ENCODE results near the gene ZBTB7A.

ZBTB7A gene

DNA sequence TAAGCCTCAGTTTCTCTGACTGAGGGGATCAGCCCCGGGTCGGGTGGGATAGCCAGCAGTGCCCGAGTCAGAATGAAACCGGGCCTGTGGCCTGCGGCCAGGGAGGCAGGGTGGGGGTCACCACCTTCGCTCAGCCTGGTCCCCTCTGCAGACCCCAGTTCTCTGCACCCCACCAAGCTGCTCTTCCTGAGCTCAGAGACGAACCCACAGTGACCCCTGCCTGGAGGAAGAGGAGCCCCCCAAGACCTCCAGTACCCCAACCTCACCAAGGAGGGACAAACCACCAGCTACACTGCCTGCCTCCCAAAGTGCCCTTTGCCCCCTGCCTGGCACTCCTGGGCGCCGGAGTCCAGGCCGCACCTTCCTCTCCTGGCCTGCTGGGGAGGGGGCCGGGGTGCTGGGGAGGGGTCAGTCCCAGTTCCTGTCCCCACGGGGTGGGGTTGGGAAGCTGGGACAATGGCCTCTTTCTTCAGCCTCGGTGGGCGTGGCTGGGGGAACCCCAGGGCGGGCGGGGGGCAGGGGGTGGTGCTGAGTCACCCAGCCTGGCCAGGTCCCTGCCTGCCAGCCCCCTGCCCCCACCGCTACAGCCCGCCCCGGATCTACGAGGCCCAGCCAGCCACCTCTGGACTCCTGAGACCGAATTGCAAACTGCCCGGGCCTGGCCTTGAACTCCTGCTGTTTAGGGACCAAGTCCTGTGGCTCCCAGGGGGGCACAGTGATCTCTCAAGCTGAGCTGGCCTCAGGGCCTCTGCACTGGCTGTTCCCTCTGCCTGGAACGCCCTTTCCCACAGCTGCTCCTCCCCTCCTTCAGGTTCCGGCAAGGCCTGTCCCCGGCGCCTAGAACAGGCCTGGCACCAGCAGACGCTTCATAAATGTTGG is 14.3 kb downstream of the ZBTB7A start:
- DNase-seq, result no peak

DNA sequence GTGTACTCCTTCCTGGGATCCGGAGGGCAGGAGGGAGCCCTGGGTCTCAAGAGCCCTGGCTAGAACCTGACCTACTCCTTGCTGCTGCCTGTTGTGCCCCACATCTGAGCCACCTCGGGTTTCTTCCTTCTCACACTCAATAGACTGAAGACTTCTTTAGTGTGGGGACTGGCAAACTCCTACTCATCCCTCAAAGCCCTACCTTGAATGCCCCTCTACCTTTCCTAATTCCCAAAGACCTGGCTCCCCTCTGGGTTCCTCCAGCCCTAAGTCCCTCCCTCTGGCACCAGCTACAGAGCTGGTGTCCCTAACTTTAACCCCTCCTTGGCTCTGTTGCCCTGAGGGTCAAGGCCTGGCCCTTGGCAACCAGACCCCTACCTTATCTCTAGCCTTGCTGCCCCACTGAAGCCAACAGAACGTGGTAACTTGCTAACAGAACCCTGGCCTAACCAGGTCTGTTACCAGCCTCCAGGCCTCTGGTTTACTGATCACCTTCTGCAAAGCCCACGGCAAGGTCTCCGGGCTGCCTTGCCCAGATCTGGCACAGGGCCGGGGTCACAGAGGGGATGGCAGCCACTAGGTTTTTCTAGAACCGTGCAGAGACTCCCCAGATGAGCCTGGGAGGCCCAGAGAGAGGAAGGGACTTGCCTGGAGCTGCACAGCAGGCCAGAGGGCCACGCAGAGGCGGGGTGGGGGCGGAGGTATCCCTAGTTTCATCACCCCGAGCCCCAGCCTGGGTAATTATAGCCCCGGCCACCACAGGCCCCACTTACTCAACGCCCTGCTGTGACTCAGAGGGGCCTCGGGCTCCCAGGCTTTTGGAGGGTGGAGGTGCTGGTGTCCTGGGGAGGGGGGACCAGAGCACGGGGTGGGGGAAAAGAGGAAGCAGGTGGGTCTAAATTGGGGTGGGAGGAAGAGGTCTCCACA is 15.3 kb downstream of the ZBTB7A start:
- DNase-seq, result peak; percentile 46

DNA sequence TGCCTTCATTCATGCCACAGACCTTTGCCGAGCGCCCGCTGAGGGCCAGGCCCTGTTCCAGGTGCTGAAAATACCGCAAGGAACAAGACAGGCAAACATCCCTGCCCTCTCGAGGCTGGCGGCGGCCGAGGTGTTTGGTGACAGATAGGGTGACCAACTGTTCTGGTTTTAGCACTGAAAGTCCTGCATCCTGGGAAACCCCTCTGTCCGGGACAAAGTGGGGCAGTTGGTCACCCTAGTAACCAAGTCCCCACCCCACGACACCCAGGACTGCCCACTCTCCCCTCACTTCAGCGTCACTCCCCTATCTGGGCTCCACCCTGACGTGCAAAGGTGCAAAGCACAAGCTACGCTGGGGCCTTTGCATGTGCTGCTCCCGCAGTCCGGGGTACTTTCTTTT is 17.3 kb downstream of the ZBTB7A start:
- DNase-seq, result no peak

DNA sequence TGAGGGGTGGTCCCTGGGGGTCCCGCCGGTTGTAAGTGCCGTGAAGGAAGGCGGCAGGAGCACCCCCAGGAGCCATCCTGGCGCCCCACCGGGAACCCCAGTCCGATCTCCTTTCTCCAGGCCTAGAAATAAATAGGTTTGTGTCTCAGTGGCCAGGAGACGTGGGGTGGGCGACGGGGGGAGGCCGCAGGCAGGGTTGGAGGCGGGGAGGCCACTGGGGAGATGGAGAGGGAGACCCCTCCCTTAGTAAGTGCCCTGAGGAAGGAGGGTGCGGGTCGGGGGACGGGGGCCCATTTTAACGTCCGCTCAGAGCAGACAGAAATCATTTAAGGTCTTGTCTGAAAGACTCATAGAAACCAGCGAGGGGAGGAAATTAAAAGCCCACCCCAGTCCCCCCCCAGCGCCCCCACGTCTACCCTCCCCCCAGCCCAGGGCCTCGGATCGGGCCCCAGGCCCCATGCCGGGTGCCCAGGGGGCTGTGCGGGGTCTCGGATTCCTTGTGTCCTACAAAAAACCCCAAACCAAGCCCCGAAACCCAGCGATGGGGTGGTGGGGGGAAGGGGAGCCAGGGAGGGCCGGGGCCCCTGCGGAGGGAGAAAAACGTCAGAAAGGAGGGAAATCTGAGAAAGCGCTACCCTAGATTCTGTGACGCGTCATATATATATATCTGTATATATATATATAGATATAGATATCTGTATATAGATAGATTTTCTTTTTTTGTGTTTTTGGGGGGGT is 19.6 kb downstream of the ZBTB7A start:
- no peak for DNase-seq

DNA sequence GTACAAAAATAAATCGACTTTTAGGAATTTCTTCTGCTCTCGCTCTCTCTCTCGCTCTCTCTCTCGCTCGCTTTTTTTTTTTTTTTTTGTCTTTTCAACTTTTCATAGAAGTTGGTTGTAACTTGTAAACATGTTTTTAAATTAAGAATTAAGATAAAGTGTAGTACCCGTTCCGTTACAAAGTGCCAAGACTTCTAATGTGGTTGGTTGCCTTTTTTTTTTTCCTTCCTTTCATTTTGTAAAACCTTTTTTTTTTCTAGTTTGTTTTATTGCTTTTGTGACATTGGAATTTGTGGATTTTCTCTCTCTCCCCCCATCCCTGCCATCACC is 20.4 kb downstream of the ZBTB7A start:
- DNase-seq, result no peak

DNA sequence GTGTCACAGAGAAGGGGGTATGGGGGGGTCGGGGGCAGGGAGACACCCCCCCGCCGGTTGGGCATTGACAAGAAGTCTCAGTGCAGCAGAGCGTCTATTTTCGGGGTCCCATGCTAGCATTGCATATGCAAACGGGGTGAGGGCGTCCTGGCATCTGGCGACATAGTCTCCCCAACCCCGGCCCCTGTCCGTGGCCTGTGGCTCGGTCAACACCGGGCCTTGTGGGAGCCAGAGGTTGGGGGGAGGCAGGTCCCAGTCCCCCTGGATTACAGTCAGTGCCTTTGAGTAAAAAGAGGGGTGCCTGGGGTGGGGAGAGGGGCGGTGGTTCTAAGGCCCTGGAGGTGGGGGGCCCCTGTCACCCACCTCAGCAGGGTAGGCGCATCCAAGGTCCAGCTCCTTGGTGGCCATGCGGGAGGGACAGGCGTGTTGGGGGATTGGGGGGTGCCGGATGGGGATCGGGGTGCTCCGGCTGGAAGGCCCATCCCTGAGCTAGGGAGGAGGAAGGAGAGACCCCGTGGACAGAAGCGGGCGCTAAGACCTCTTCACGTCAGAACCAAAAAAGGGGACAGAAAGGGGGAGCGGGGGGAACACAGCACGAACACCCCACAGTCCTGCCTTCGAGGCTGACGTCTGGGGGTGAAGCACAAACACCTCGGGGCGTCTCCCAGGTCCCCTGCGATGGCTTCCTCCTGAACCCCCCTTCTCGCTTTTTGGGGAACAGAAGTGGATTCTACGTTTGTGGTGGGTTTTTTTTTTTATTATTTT is 20.9 kb downstream of the ZBTB7A start:
- no peak for DNase-seq

DNA sequence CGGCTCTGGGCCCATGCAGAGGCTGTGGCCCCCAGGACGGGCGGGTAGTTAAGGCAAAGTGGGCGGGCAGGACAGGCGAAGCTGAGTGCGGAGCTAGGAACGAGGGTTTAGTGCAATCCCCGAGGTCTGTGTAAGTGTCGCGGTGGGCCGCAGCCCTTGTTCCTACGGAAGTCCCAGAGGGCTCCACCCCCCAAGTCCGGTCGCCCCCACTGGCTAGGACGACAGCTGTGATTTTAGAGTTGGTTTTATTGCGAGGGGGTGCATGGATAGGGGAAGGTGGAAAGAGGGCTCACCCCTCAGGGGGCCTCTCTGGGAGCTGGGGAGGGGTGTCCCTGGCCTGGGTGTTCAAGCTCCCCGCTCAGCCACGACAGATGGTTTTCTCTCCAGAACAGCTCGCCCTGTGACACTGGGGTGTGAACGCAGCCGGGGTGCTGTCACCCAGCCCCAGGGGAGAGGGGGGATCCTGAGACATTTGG is 21.7 kb downstream of the ZBTB7A start:
- no peak for DNase-seq

DNA sequence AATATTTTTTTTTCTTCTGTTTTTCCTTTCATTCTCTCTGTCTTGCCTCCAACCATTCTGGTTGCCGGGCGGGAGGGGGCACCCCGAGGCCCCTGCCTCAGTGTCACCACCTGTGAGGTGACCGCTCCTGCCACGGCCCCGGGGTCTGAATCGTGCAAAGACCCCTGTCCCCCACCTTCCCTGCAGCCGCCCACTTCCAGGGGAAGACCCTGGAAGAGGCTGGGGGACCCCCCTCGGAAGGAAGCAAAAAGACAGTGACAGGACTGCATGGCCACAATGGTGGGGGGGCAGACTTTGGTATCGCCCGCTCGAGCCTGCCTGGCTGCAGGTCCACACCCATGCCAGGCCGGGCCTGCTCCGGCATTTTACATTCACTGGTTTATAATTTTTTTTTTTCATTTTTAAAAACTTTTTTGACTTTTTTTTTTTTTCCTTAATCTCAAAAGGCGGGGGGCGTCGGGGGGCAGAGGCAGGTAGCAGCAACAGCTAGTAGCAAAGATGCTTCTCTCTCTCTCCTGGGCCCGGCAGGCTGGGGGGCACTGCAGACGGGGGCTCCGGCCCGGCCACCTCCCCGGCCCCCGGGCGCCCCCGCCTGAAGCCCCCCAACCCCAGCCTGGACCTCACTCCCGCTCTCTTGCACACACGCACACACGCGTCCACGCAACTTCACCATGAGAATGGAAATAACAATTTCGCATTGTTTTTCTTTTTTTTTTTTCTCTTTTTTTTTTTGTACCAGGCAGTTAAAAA is 22.6 kb downstream of the ZBTB7A start:
- DNase-seq, result no peak

DNA sequence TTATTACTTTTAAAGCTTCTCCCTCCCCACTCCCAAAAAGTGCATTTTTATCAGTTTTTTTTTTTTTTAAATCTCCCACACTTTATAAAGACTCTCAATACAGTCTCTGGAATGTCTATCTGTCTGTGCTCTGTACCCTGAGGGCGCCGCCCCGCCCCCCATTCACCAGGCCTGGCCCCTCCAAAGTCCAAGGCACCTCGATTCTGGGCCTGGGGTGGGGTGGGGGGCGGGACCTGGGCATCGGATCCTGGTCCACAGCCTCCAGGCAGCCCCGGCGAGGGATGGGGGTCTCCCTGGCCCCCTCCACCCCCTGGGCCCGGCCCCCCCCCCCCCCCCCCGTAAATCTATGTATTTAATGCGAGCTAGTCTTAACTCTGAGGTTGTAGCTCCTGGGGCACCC is 23.3 kb downstream of the ZBTB7A start:
- no peak for DNase-seq

DNA sequence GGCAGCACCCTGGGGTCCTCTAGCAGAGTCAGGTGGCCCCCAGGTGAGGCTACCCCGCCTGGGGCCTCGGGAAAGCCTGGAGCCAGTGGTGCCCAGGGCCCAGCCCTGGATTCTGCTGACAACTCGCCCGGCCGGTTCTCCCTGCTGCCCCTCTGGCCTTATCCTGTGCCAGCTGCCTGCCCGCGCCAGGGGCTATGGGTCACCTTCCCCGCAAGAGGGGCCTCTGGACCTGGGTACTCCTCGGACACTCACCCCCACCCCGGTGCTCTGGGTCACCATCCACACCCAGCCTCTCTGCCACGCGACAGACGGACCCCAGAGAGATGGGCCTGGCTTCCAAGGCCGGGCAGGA is 24.0 kb downstream of the ZBTB7A start:
- no peak for DNase-seq

DNA sequence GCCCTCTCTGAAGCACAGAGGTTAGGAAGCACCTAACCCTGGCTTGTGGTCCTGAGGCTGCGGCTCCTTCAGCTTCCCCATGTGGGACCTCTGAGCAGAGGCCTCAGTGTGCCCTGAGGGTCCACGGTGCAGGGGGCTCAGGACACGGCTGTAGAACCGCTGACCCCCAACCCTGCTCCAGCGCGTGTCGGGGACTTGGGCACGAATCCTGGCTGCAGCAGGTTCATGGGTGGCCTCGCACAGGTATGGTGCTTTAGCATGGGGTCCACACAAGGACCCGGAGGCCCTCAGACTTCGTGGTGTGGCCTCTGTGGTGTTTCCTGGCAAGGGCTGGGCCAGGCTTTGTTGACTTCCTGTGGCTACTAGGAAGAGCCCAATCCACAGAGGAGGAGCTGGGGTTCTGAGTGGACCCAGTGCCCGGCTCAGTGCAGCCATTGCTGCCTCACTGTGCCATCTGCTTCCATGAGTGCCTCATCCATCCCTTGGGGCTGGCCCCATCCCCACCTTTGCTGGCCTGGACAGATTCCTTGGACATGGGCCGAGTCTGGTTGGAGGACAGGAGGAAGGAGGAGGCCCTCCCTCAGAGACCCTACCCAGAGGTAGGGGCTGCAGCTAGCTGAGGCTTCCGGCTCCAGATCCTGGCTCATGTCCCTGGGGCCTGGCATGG is 24.5 kb downstream of the ZBTB7A start:
- no peak for DNase-seq

DNA sequence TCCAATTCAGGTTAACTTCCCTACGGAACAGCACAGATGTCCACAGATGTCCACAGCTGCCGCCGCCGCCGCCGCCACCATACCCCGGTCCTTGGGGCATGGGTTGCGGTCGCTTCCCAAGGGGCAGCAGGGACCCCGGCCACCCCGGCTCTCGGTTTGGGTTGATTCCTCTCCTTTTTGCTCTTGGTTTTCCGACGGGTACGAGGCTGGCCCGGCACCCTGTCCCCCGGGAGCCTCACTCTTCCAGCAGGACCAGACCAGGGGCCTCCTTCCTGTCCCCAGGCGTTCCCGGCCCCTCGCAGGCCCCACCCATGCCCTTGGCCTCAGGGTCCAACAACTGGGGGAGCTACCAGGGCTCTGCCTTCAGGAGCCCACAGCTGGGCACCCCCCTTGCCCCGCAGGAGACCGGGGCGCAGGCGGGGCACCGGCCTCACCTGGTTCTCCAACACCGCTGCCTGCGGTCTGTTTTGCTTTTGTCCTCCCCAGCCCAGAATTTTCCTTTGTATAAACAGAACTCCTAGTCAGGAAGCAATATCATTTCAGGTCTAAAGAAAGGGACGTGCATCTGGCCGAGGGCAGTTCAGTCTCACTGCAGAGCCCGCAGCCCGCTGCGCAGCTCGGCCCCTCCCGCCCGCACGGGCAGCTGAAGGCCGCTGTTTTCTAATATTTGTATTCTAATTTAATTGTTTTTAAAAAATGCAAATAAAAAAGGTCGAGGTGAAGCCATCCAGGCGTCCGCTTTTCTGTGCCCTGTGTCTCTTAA is 27.9 kb downstream of the ZBTB7A start:
- no peak for DNase-seq

DNA sequence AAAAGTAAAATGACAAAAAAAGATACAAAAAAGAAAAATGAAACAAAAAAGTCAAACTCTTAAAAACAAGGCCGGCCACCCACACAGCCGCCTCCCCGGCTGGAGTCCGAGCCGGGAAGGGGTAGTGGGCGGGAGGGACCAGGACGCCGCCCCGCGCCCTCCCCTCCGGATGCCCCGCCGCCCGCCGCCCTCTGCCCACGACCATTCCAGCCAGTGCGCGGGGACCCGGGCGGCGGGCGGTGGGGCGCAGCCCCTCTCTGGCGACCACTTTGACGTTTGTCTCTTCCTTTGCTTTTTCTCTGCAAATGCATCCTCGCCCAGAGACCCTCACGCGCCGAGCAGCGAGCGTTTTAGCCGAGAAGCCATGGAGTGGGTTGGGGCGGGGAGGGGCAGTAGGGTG is 28.6 kb downstream of the ZBTB7A start:
- DNase-seq, result no peak

DNA sequence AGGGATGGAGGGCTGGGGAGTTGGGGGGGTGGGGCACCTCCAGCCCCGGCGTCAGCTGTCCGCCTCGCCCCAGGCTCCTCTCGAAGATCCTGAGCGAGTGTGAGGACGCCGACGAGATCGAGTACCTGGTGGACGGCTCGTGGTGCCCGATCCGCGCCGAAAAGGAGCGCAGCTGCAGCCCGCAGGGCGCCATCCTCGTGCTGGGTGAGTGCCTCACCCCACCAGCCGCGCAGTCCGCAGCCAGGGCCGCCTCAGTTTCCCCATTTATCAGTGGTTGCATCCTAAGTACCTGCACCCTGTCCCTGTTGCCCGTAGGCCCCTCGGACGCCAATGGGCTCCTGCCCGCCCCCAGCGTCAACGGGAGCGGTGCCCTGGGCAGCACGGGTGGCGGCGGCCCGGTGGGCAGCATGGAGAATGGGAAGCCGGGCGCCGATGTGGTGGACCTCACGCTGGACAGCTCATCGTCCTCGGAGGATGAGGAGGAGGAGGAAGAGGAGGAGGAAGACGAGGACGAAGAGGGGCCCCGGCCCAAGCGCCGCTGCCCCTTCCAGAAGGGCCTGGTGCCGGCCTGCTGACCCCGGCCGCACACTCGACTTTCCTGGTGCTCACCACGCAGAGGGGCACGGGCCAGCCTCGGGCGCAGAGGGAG is 29.3 kb downstream of the ZBTB7A start:
- DNase-seq, result no peak

DNA sequence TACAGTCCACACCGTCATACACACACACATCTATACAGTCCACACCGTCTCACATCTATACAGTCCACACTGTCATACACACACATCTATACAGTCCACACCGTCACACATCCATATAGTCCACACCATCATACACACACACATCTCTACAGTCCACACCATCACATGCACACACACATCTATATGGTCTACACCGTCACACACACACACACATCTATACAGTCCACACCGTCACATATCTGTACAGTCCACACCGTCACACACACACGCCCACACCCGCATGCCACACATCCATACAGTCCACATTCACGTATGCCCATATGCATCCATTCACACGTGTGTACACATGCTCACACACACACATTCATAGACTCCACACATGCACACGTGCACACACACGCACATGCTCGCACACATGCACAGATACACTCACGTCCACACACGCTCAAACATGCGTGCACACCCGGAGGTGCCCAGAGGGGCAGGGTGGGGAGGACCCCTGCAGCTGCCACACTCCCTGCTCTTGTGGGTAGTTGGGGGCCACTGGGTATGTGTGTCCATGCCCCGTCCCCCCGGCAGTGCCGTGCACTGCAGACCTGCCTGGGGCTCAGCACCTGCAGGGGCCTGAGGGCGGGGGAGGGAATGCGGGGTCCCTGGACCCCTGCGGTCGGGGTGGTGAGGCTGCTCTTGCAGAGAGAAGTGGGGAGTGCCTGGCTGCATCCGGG is 30.0 kb downstream of the ZBTB7A start:
- no peak for DNase-seq

DNA sequence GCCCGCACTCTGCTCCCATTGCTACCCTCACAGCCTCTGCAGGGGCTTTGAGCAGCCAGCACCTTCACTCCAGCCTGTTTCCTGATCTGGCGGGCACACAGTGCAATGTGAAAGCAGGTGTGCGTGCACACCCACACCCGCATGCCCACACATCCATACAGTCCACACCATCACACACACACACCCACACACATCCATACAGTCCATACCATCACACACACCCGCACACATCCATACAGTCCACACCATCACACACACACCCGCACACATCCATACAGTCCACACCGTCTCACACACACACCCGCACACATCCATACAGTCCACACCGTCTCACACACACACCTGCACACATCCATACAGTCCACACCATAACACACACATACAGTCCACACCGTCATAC is 31.1 kb downstream of the ZBTB7A start:
- DNase-seq, result no peak

DNA sequence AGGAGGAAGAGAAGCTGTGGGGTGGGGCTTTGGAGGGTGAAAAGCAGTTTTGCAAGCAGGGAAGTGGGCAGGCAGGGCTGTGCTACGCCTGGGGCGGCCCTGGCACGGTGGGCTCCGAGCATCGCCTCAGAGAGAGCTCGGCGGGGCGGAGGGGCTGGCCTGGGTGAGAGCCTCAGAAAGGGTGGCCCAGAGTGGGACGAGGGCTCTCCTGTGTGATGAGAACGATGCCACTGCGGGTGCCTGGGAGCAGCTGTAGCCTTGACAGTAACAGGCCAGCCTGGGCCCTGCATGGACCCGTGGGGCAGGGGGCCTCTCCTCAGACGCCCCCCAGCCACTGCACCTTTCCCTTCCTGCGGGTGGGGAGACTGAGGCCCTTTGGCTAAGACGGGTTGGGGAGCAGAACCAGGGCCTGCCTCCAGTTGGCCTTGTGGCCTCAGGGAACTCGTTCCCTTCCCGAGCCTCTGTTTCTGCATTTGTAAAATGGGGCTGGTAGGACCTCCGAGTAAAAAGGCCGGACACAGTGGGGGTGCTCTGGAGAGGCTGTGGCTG is 31.6 kb downstream of the ZBTB7A start:
- no peak for DNase-seq

DNA sequence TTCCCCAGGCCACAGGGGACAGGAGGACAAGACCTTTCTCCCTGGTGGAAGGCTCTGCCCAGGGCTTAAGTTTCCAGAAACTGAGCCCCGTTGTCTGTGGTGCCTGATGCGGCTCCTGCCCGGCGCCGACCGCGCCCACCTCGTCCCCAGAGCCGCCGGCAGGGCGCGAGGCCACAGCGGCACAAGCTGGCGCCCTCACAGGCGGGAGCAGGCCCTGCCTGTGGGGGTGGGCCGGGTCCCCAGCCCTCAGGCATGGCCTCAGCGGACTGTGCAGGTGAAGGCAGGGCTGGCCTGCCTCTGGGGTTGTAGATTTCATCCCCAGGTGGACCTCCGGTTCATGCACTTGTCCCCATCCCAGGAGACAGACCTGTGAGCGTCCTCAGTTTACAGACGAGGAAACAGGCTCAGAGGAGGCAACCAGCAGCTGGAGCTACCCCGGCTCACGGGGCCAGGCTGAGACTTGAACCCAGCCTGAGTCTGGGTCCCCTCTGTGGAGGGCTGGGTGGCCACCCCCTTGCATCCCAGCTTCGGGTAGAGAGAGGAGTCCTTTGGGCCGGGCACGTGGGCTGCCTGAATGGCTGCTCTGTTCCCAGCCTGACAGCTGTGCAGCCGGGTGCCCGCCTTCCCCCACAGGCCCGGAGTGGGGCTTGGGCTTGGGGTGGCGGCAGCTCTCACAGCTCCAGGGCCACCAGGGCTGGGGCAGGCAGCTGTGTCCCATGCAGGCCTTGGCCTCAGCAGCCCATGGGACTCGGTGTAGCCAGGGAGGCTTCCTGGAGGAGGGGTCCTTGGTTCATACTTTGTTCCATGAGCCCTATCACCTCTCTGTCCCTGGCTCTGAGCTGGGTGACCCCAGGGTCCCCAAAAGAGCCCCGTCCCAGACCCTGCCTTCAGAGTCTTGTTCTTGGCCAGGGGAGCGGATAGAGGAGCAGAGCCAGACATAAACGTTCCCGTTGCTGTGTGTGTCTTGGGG is 32.4 kb downstream of the ZBTB7A start:
- DNase-seq, result no peak

Measured in activated CD4-positive, alpha-beta T cell treated with anti-CD3 and anti-CD28 coated beads for 48 hours (primary cell).